GM10248 (cell line): Measurements from ENCODE around the gene RANBP9.

Experiments
- CTCF ChIA-PET: fragments of 300-600 bp; sonication (Branson Sonifier 250); formaldehyde crosslinking; extraction: SDS; loops from one replicate; lab custom pipeline; 2021; ENCODE audit warnings: antibody characterized with exemption; lab: Yijun Ruan, JAX
- POLR2A ChIA-PET: fragments of 350-650 bp; sonication (Branson Sonifier 250); formaldehyde crosslinking; extraction: SDS; loops from one replicate; lab custom pipeline; 2020; ENCODE audit warnings: antibody characterized with exemption; lab: Yijun Ruan, JAX
- DNase-seq: peaks from one replicate; pipeline ENCODE4 v3.0.0; 2012; ENCODE audit errors: extremely low spot score
- CTCF ChIP-seq: IDR thresholded peaks from 2 replicates; pipeline ENCODE4 v1.5.1; 2012; ENCODE audit warnings: mild to moderate bottlenecking, low read depth; ENCODE audit errors: extremely low read depth, missing control alignments, control extremely low read depth

RANBP9 gene

GRCh38 chr6:13684855-13685254 lies 26.8 kb downstream of the RANBP9 start:
- ChIA-PET POLR2A (no interaction called here), CTCF (interaction anchor here (1.0 to 1.8 kb wide), 6 partner anchors 8 to 80 kb away, joined by 3 to 7 read pairs (median 4); partner anchors contain the start of gene RANBP9)
- no peak for TF ChIP-seq CTCF
- DNase-seq = no peak

GRCh38 chr6:13683038-13683437 lies 28.6 kb downstream of the RANBP9 start:
- DNase-seq = no peak
- ChIA-PET CTCF (no interaction called here), POLR2A (no interaction called here)
- no peak for TF ChIP-seq CTCF

GRCh38 chr6:13682346-13682745 lies 29.3 kb downstream of the RANBP9 start:
- POLR2A ChIA-PET = no interaction called here
- DNase-seq = no peak
- CTCF ChIA-PET = no interaction called here
- no peak for TF ChIP-seq CTCF

- DNase-seq = peak; percentile 28
- CTCF ChIA-PET = interaction anchor here (0.8 to 1.4 kb wide), 2 partner anchors 13 to 66 kb away, joined by 3 to 5 read pairs; partner anchors contain the start of gene NOL7
- POLR2A ChIA-PET = no interaction called here
- no peak for TF ChIP-seq CTCF
These were observed 30.2 kb downstream of the RANBP9 start for GRCh38 chr6:13681305-13682061.

GRCh38 chr6:13680448-13680968 lies 31.1 kb downstream of the RANBP9 start:
- no peak for DNase-seq
- TF ChIP-seq CTCF = no peak
- CTCF ChIA-PET = interaction anchor here (0.8 to 1.4 kb wide), 3 partner anchors 14 to 65 kb away, joined by 3 to 5 read pairs (median 4); partner anchors contain the start of gene NOL7
- POLR2A ChIA-PET = no interaction called here

- CTCF ChIA-PET = interaction anchor here (0.8 to 1.4 kb wide), 3 partner anchors 14 to 65 kb away, joined by 3 to 5 read pairs (median 4); partner anchors contain the start of gene NOL7
- no peak for DNase-seq
- POLR2A ChIA-PET = no interaction called here
- no peak for TF ChIP-seq CTCF
These were observed 31.6 kb downstream of the RANBP9 start for GRCh38 chr6:13679996-13680395.
